PFSK-1 (cell line): Measurements from ENCODE around the gene NATD1.

Experiments used
- FOXP2 ChIP-seq: optimal IDR thresholded peaks from 2 replicates; pipeline ENCODE3; 2011; ENCODE audit warnings: borderline replicate concordance, control low read depth, inconsistent platforms; ENCODE audit not compliant: insufficient read depth; ENCODE audit errors: extremely low read length, extremely low read depth
- POLR2AphosphoS5 ChIP-seq: IDR thresholded peaks from 2 replicates; pipeline ENCODE4 v1.6.1; 2012; ENCODE audit warnings: low read depth, mild to moderate bottlenecking, control low read depth, low read length, moderate library complexity
- SIN3A ChIP-seq: IDR thresholded peaks from 2 replicates; pipeline ENCODE4 v1.6.1; 2012; ENCODE audit warnings: mild to moderate bottlenecking, low read length, moderate library complexity, borderline replicate concordance; ENCODE audit not compliant: insufficient read depth
- TAF1 ChIP-seq: IDR thresholded peaks from 2 replicates; pipeline ENCODE4 v1.6.1; 2012; ENCODE audit warnings: low read length, control low read depth, borderline replicate concordance; ENCODE audit not compliant: insufficient read depth
- TF ChIP-seq, protein P1 (sequence below), 2 experiments: IDR thresholded peaks; 2 replicates each; pipeline versions ENCODE4 v1.6.1 to v1.8.0; 2011 to 2012; ENCODE audit warnings: low read depth in 2 of 2, low read length in 2 of 2, control low read depth in 1 of 2, inconsistent platforms in 1 of 2, mild to moderate bottlenecking in 1 of 2, moderate library complexity in 1 of 2; ENCODE audit not compliant: insufficient read depth in 1 of 2

Gene NATD1

DNA sequence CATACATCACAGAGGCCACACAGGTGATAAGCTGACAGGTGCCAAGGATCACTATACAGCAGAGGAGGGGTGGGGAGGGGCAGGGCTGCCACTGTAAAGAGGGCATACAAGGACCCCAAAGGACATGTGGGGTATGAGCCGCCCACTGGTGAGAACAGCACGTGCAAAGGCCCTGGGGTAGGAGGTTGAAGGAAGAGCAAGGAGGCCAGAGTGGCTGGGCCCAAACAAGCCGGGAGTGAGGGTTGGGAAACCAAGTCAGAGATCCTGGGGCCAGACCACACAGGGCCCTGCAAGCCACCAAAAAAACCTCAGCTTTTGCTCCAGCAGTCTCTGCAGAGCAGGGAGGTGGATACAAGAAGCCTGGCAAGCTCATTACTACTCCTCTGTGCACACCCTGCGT, 6.5 kb downstream of the NATD1 start:
- TF ChIP-seq SIN3A: no peak
- TF ChIP-seq FOXP2: no peak
- TF ChIP-seq, protein P1, sequence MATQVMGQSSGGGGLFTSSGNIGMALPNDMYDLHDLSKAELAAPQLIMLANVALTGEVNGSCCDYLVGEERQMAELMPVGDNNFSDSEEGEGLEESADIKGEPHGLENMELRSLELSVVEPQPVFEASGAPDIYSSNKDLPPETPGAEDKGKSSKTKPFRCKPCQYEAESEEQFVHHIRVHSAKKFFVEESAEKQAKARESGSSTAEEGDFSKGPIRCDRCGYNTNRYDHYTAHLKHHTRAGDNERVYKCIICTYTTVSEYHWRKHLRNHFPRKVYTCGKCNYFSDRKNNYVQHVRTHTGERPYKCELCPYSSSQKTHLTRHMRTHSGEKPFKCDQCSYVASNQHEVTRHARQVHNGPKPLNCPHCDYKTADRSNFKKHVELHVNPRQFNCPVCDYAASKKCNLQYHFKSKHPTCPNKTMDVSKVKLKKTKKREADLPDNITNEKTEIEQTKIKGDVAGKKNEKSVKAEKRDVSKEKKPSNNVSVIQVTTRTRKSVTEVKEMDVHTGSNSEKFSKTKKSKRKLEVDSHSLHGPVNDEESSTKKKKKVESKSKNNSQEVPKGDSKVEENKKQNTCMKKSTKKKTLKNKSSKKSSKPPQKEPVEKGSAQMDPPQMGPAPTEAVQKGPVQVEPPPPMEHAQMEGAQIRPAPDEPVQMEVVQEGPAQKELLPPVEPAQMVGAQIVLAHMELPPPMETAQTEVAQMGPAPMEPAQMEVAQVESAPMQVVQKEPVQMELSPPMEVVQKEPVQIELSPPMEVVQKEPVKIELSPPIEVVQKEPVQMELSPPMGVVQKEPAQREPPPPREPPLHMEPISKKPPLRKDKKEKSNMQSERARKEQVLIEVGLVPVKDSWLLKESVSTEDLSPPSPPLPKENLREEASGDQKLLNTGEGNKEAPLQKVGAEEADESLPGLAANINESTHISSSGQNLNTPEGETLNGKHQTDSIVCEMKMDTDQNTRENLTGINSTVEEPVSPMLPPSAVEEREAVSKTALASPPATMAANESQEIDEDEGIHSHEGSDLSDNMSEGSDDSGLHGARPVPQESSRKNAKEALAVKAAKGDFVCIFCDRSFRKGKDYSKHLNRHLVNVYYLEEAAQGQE (IDR thresholded peaks at IDR 0.05; ENCODE audit: insufficient read depth in 1 of 2, low read depth in 2 of 2, low read length in 2 of 2): no peak
- TF ChIP-seq POLR2AphosphoS5: no peak
- no peak for TF ChIP-seq TAF1

DNA sequence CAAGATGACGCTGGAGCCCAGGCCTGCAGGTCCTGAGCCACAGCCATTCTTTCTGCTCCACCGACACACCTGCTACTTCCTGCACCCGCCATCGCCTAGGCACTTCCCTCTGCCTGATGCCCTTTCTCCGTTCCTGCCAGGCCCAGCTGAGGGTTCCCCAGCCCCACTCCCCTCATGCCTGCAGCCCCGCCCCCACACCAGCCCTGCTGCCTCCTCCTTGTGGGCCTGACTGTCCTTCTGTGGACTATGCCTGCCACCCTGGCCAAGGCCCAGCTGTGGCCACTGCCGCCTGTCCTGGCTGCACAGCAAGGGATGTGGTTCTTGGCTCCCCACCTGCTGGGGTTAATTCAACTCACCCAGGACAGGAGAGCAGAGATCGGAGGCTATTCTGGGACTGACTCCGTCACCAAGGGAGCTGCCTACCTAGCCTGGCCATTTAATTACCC, 7.5 kb downstream of the NATD1 start:
- TF ChIP-seq, protein P1 (IDR thresholded peaks at IDR 0.05; ENCODE audit: insufficient read depth in 1 of 2, low read depth in 2 of 2, low read length in 2 of 2): no peak
- TF ChIP-seq TAF1: no peak
- no peak for TF ChIP-seq FOXP2
- no peak for TF ChIP-seq SIN3A
- no peak for TF ChIP-seq POLR2AphosphoS5

DNA sequence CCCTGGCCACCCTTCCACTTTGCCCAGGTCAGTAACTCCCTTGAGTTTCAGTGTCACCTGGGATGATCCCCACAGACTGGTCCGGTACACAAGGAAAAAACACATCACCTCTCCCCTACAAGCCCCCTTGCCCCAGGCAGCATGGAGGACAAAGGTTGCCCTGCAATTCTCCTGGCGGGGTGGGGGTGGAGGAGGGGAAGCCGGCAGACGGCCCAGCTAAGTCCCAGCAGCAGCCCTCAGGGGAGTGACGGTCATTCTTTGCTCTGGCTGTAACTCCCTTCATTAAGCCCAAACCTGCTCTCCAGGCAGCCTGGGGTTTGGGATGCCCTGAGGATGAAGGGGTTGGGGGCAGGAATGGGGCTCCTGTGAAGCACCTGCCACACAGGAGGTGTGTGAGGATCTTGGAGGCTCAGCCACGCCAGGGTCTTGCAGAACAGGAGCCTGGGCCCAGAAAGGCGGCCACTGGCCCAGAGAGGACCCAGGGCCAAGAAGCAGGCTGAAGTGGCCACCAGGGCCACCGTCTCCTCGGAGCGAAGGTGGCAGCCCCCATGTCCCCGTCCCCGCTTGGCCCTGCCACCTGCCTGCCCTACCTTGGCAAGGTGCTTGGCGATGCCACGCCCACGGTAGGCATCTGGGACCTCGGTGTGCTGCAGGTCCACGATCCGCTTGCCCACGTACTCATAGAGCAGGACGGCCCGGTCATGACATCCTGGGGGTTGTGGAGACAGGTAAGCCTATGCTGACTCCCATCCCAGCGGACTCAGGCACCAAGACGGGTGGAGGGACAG, 9.5 kb downstream of the NATD1 start:
- TF ChIP-seq POLR2AphosphoS5 (no peak), TAF1 (no peak), FOXP2 (no peak), SIN3A (no peak)
- TF ChIP-seq, protein P1 (IDR thresholded peaks at IDR 0.05; ENCODE audit: insufficient read depth in 1 of 2, low read depth in 2 of 2, low read length in 2 of 2): no peak

DNA sequence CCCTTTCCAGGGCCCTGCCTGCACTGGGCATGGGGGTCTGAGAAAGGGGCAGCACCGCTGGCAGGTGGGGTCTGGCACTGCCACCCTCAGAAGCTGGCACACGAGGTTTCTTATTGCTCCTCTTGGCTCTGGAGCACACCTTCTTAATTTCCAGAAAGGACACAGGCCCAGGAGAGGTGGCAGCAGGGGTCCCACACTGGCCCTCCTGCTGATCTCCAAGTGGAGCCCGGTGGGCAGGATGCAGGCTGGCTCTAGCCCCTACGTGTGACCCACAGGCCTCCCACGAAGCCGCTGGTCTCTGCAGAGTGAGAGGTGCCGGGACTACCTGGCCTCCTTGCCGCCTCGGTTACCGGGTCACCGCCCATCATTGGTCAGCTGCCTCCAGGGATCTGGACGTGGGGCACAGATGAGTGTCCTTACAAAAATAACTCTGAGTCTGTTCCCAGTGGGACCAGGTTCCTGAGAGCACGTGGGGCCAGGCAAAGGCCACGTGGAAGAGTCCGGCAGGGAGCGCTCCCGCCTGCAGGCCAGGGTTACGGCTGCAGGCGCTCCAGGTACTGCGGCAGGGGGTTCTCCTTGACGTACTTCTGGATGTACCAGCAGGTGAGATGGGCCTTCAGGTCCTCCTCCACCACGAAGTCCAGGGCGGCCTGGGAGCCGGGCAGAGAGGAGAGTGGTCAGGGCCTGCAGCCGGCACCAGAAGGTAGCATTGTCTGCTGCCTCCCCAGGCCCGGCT, 10.3 kb downstream of the NATD1 start:
- TF ChIP-seq, protein P1 (IDR thresholded peaks at IDR 0.05; ENCODE audit: insufficient read depth in 1 of 2, low read depth in 2 of 2, low read length in 2 of 2): no peak
- no peak for TF ChIP-seq FOXP2
- no peak for TF ChIP-seq POLR2AphosphoS5
- no peak for TF ChIP-seq TAF1
- TF ChIP-seq SIN3A: no peak
